Measurements from ENCODE around the gene CHCHD1. TPM values are rescaled to one million over a fixed set of nuclear protein-coding genes. Genes with fewer than 3 reads are reported as not detected.

Gene CHCHD1
- total RNA-seq, 1 donor from 2014 or later, result 41.8 TPM

DNA sequence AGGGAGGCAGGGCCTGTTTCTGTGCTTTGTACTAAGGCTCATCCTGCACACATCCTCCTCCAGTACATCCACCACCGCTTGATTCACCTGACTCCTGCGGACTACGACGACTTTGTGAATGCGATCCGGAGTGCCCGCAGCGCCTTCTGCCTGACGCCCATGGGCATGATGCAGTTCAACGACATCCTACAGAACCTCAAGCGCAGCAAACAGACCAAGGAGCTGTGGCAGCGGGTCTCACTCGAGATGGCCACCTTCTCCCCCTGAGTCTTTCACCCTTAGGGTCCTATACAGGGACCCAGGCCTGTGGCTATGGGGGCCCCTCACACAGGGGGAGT, 19.4 kb downstream of the CHCHD1 start:
- Histone ChIP-seq H3K27me3 (ENCODE audit: control insufficient read depth, insufficient read depth, low read length) (no peaks in the 10 kb centered on the region), H3K36me3 (ENCODE audit: control insufficient read depth, insufficient read depth, low read length) (peaks cover 1% of the 10 kb centered on the region), H3K4me3 (ENCODE audit: low read depth, low read length) (no peak overlapping the region)
- no peak for DNase-seq (ENCODE audit: low read depth)
- TF ChIP-seq, protein P1, sequence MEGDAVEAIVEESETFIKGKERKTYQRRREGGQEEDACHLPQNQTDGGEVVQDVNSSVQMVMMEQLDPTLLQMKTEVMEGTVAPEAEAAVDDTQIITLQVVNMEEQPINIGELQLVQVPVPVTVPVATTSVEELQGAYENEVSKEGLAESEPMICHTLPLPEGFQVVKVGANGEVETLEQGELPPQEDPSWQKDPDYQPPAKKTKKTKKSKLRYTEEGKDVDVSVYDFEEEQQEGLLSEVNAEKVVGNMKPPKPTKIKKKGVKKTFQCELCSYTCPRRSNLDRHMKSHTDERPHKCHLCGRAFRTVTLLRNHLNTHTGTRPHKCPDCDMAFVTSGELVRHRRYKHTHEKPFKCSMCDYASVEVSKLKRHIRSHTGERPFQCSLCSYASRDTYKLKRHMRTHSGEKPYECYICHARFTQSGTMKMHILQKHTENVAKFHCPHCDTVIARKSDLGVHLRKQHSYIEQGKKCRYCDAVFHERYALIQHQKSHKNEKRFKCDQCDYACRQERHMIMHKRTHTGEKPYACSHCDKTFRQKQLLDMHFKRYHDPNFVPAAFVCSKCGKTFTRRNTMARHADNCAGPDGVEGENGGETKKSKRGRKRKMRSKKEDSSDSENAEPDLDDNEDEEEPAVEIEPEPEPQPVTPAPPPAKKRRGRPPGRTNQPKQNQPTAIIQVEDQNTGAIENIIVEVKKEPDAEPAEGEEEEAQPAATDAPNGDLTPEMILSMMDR (IDR thresholded peaks at IDR 0.05; ENCODE audit: insufficient read depth, low read length, poor library complexity, severe bottlenecking), result no peak

DNA sequence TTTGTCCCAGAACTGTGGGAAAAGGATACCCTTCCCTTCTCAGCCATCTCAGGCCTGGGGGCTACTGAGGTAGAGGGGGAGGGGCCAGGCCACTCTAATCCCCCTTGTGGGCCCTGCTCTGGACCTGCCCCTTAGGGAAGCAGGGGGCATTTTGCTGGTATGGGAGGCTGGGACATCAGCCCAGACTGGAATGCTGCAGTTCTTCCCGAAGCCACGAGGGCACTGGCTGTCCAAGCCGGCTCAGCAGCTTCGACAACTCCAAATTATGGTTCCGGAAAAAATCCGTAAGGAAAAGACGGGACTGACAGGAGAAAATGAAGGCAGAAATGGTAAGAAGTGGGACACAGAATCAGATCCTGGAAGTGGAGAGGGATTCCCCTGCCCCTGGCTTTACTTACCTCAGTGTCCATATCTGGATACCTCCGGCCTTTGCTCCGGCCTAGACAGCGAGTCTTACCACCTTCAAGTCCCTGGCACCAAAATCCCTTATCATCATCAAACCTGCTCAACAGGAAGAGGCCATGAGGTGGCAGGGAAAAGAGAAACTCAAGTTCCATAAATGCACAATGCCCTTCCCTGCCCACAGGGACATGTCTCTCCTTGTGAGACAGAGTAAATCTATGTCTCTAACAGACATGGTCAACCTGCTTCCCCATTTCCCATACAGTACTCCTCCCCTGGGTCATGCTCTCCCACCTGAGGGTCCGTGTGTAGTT, 20.6 kb downstream of the CHCHD1 start:
- TF ChIP-seq, protein P1 (IDR thresholded peaks at IDR 0.05; ENCODE audit: insufficient read depth, low read length, poor library complexity, severe bottlenecking), result no peak

DNA sequence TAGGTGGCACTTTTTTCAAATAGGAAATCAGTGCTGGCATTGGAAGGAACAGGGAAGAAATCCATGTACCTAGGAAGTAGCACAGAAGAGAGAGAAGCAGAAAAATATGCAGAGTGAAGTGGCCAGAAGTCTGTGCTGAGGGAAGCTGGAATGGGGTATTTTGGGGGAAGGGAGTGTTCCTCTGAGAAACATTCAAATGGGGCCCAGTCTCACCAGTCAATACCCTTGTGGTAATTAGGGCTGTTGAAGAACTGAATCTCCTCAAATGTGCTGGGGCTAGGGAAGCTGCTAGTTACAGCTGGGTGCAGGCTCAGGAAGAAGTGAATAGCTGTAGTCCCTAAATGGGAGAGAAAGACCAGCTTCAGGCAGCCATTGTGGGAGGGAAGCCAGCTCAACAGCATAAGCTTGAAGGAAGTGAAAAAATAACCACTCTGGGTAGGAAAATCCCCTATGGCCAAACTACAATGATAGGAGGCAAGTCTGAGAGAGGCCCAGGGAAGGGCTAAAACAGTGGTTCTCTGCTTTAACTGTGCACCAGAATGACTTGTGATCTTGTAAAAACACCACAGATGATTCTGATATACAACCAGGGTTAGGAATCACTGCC, 21.9 kb downstream of the CHCHD1 start:
- Histone ChIP-seq H3K4me3 (ENCODE audit: low read depth, low read length) (no peak overlapping the region), H3K27me3 (ENCODE audit: control insufficient read depth, insufficient read depth, low read length) (no peaks in the 10 kb centered on the region), H3K36me3 (ENCODE audit: control insufficient read depth, insufficient read depth, low read length) (peaks cover 1% of the 10 kb centered on the region)
- no peak for DNase-seq (ENCODE audit: low read depth)
- TF ChIP-seq, protein P1 (IDR thresholded peaks at IDR 0.05; ENCODE audit: insufficient read depth, low read length, poor library complexity, severe bottlenecking), result no peak

More for the DNA sequence above, 20.6 kb downstream of the CHCHD1 start:
- H3K27me3 ChIP-seq (ENCODE audit: control insufficient read depth, insufficient read depth, low read length), result no peaks in the 10 kb centered on the region
- H3K36me3 ChIP-seq (ENCODE audit: control insufficient read depth, insufficient read depth, low read length), result peaks cover 1% of the 10 kb centered on the region
- DNase-seq (ENCODE audit: low read depth), result no peak
- H3K4me3 ChIP-seq (ENCODE audit: low read depth, low read length), result no peak overlapping the region

DNA sequence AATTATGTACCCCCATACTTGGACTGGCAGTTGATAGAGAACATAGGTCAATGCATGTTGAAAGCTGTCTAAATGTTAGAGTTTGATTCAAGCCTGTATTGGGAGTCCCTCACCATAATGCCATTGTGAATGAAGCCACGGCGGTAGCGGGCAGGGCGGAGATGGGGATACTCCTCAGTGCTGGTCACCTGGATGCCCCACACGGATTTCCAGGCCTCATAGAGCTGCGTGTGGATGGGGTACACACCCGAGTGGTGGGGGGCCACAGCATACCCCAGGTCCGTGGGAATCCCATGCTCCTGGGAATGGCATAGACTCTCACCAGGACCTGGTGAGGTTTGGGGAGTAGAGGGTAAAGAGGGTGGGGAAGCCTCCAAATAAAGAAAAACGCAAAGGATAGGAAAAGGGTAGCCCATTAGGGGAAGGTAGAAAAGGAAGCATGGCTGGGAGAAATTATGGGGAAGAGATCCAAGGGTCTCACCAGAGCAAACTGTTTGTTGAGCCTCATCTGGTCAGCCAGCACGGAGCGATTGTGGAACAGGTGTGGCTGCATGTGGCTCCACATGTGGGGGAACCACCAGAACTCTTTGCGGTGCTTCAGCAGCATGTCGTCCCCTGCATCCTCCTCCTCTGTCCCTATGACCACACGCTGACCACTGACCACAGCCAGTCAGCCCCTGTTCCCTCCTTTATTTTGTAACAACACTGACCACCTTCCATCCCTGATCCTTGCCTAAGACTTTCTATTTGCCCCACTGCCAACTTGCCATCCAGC, 24.5 kb downstream of the CHCHD1 start:
- TF ChIP-seq, protein P1 (IDR thresholded peaks at IDR 0.05; ENCODE audit: insufficient read depth, low read length, poor library complexity, severe bottlenecking), result no peak
- Histone ChIP-seq H3K27me3 (ENCODE audit: control insufficient read depth, insufficient read depth, low read length) (no peaks in the 10 kb centered on the region), H3K36me3 (ENCODE audit: control insufficient read depth, insufficient read depth, low read length) (no peaks in the 10 kb centered on the region), H3K4me3 (ENCODE audit: low read depth, low read length) (no peak overlapping the region)
- no peak for DNase-seq (ENCODE audit: low read depth)

DNA sequence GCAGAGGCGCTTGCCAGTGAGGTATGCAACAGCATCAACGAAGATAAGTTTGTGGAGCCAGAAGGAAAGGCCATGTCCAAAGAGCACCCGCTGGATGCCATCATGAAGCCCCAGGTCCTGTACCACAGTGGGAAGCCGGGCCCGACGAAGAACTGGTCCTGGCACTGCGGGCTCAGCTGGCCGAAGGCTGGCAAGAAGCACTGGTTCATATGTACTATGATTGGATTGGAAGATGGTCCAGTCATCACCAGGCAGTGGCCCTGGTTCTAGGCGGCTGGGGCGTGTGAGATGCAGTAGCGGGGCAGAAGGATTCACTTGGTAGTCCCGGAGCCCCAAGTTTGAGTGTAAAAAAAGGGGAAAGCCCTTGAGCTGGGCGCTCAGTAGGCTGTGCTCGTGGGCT, 25.6 kb downstream of the CHCHD1 start:
- Histone ChIP-seq H3K36me3 (ENCODE audit: control insufficient read depth, insufficient read depth, low read length) (no peaks in the 10 kb centered on the region), H3K4me3 (ENCODE audit: low read depth, low read length) (no peak overlapping the region), H3K27me3 (ENCODE audit: control insufficient read depth, insufficient read depth, low read length) (no peaks in the 10 kb centered on the region)
- TF ChIP-seq, protein P1 (IDR thresholded peaks at IDR 0.05; ENCODE audit: insufficient read depth, low read length, poor library complexity, severe bottlenecking), result no peak
- DNase-seq (ENCODE audit: low read depth), result no peak

Measured in kidney epithelial cell (primary cell).